PC-3 (cell line): ENCODE measurements around the gene TARDBP.

Source experiments
- CTCF ChIP-seq: fragments of 300-600 bp; sonication (generic); conservative IDR thresholded peaks from 2 replicates; pipeline ENCODE4 v1.5.1; 2017; ENCODE audit warnings: antibody characterized with exemption, low read depth, mild to moderate bottlenecking, low read length
- EZH2 ChIP-seq: fragments of 300-600 bp; sonication (generic); IDR thresholded peaks from one replicate; pipeline ENCODE4 v1.6.1; 2017; ENCODE audit warnings: antibody characterized with exemption, mild to moderate bottlenecking, low read length; ENCODE audit not compliant: unreplicated experiment
- EZH2phosphoT487 ChIP-seq: fragments of 300-600 bp; sonication (generic); IDR thresholded peaks from 2 replicates; pipeline ENCODE4 v1.6.1; 2018; ENCODE audit warnings: mild to moderate bottlenecking, antibody characterized with exemption, low read length, borderline replicate concordance

DNA sequence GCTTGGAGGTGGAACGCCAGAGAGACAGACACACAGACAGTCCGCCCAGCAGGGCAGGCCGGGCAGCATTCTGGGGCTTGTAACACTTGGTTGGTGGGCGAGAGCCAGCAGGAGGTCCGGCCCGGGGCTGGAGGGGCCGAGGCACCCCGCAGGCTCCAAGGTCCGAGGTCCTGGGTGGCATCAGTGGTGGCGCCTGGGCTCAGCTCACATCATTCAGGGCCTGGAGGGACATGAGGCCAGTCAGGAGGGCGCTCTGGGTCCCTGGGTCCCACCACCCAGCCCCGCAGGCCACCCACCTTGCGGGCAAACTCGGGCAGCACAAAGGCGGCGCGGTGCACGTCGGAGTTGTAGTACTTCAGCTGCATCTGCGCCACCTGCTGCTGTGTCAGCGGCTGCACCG is 42.2 kb downstream of the TARDBP start:
- TF ChIP-seq CTCF (no peak), EZH2 (no peak), EZH2phosphoT487 (no peak)
